A549 (cell line): ENCODE measurements around the gene TAF4. TPM values are rescaled to one million over a fixed set of nuclear protein-coding genes. Genes with fewer than 3 reads are reported as not detected.

Source experiments
- ATAC-seq, 2 experiments: fragments of 200-7000 bp in 1 of 2; fragments of >200 bp in 1 of 2; cut with Nextera tagmentation in 1 of 2; cut with Tn5 transposase in 1 of 2; 3 replicates each; pipeline versions ENCODE4 v1.8.0 to v1.9.1; 2018 to 2020; ENCODE audit warnings: mild to moderate bottlenecking in 1 of 2, moderate library complexity in 1 of 2
- CTCF ChIA-PET: fragments of 300-600 bp; sonication (Branson Sonifier 250); formaldehyde crosslinking; extraction: SDS; loops from one replicate; lab custom pipeline; 2021; ENCODE audit warnings: antibody characterized with exemption, inconsistent platforms; lab: Yijun Ruan, JAX
- POLR2A ChIA-PET: fragments of 350-600 bp; formaldehyde crosslinking; extraction: SDS; loops from one replicate; lab custom pipeline; 2021; ENCODE audit warnings: antibody characterized with exemption, inconsistent platforms; lab: Yijun Ruan, JAX
- DNase-seq, 2 experiments: peaks; one replicate each; pipeline versions ENCODE4 v3.0.0 to v3.0.0-alpha.2; 2011 to 2016; ENCODE audit warnings: low read depth in 1 of 2, low spot score in 1 of 2
- FAIRE-seq: peaks from 2 replicates; lab custom pipeline; 2011; peaks lifted over from hg19 to GRCh38; lab: Jason Lieb, UNC
- H3K27ac ChIP-seq, 2 experiments: fragments of >200 bp; sonication (Bioruptor Twin); formaldehyde crosslinking; 3 replicates each; pipeline ENCODE4 v1.5.1; 2016 to 2017
- H3K4me1 ChIP-seq: fragments of >200 bp; sonication (Bioruptor Twin); formaldehyde crosslinking; 3 replicates; pipeline ENCODE4 v1.6.1; 2016
- H3K4me2 ChIP-seq: fragments of >200 bp; sonication (Bioruptor Twin); formaldehyde crosslinking; 3 replicates; pipeline ENCODE4 v1.6.1; 2016
- H3K4me3 ChIP-seq: fragments of >200 bp; sonication (Bioruptor Twin); formaldehyde crosslinking; 3 replicates; pipeline ENCODE4 v1.5.1; 2016
- H3K9me3 ChIP-seq: fragments of >200 bp; sonication (Bioruptor Twin); formaldehyde crosslinking; 3 replicates; pipeline ENCODE4 v1.6.1; 2016
- ATOH8 ChIP-seq: fragments of 250-450 bp; sonication (Bioruptor Pico); IDR thresholded peaks from 2 replicates; pipeline ENCODE4 v1.5.0; 2020; ENCODE audit warnings: low read depth, mild to moderate bottlenecking, moderate library complexity
- BCL3 ChIP-seq: fragments of >200 bp; sonication (Bioruptor Twin); formaldehyde crosslinking; IDR thresholded peaks from 3 replicates; pipeline ENCODE4 v1.6.1; 2016
- BHLHE40 ChIP-seq: IDR thresholded peaks from 2 replicates; pipeline ENCODE4 v1.6.1; 2012; ENCODE audit warnings: low read depth, low read length, inconsistent platforms
- CEBPB ChIP-seq, 2 experiments: fragments of >200 bp in 1 of 2; sonication (Bioruptor Twin) in 1 of 2; formaldehyde crosslinking in 1 of 2; IDR thresholded peaks; 2 replicates each; pipeline ENCODE4 v1.6.1; 2012 to 2016
- GATA3 ChIP-seq: IDR thresholded peaks from 2 replicates; pipeline ENCODE4 v1.6.1; 2012; ENCODE audit warnings: borderline replicate concordance
- HES2 ChIP-seq: fragments of >200 bp; sonication (Bioruptor Twin); formaldehyde crosslinking; IDR thresholded peaks from 2 replicates; pipeline ENCODE4 v1.6.1; 2016
- HMGXB4 ChIP-seq: fragments of 250-450 bp; sonication (Bioruptor Pico); IDR thresholded peaks from 2 replicates; pipeline ENCODE4 v1.5.0; 2021; ENCODE audit warnings: mild to moderate bottlenecking, moderate library complexity, borderline replicate concordance
- HOXB13 ChIP-seq: fragments of 250-450 bp; sonication (Bioruptor Pico); IDR thresholded peaks from 2 replicates; pipeline ENCODE4 v1.5.0; 2020; ENCODE audit warnings: low read depth, mild to moderate bottlenecking, moderate library complexity
- MAFK ChIP-seq: fragments of 450-650 bp; IDR thresholded peaks from 2 replicates; pipeline ENCODE4 v1.6.1; 2014; ENCODE audit not compliant: partially characterized antibody
- MYC ChIP-seq: IDR thresholded peaks from 2 replicates; pipeline ENCODE4 v1.6.1; 2012; ENCODE audit warnings: mild to moderate bottlenecking, inconsistent platforms, low read length, improper control_type of control experiment, borderline replicate concordance
- NFE2L2 ChIP-seq: fragments of 150-350 bp; conservative IDR thresholded peaks from 2 replicates; pipeline ENCODE4 v1.6.1; 2014; ENCODE audit warnings: low read length
- NR3C1 ChIP-seq: fragments of >200 bp; sonication (Bioruptor Twin); formaldehyde crosslinking; IDR thresholded peaks from 3 replicates; pipeline ENCODE4 v1.6.1; 2017
- PBX3 ChIP-seq: IDR thresholded peaks from 2 replicates; pipeline ENCODE4 v1.6.1; 2012
- PHF8 ChIP-seq: fragments of 200-600 bp; sonication (generic); IDR thresholded peaks from 2 replicates; pipeline ENCODE4 v1.6.1; 2016; ENCODE audit warnings: low read depth, mild to moderate bottlenecking, antibody characterized with exemption, moderate library complexity, borderline replicate concordance
- POLR2A ChIP-seq: IDR thresholded peaks from 2 replicates; pipeline ENCODE4 v1.6.1; 2012; ENCODE audit warnings: mild to moderate bottlenecking, low read length
- POLR2AphosphoS2 ChIP-seq: conservative IDR thresholded peaks from 2 replicates; pipeline ENCODE4 v1.6.1; 2012; ENCODE audit warnings: low read length, improper control_type of control experiment, inconsistent platforms
- REST ChIP-seq: fragments of 200-600 bp; sonication (generic); IDR thresholded peaks from 2 replicates; pipeline ENCODE4 v1.6.1; 2016; ENCODE audit warnings: antibody characterized with exemption, mild to moderate bottlenecking, moderate library complexity
- WGBS: methylation state at CpG from one replicate; pipeline ENCODE4 v1.1.6; 2017; ENCODE audit errors: missing lambda C conversion rate; 5-methylcytosine and 5-hydroxymethylcytosine counted together
- polyA plus RNA-seq, 4 experiments: library from polyadenylated mRNA; depleted of rRNA in 3 of 4; stranded (reverse); fragments of >200 nt; fragmentation: RNase III in 1 of 4; extraction: RNeasy Plus Mini Kit Qiagen cat#74134 plus additional on column Dnase treatment in 1 of 4; gene quantifications; 2 replicates in 3 of 4; 3 replicates in 1 of 4; pipeline ENCODE4 v1.2.3, GENCODE V29; 2011 to 2017

Gene TAF4
- polyA plus RNA-seq, 2 of the 4 experiments (the other 2 are of a cell fraction): 6.1 to 11.0 TPM

GRCh38 chr20:62069741-62070216 is 4.1 kb upstream of the TAF4 start:
- ChIA-PET CTCF (interaction anchor here (1.1 to 1.4 kb wide), 2 partner anchors 68 to 87 kb away, joined by 3 read pairs; no protein-coding TSS in a partner anchor), POLR2A (interaction anchor here (0.5 kb wide), 1 partner anchor 317 kb away, joined by 3 read pairs; the partner anchor contains the start of gene RPS21)
- ATAC-seq (no peak), DNase-seq (no peak), FAIRE-seq (no peak)
- Histone ChIP-seq H3K4me2 (no peak overlapping the region), H3K27ac (no peak overlapping the region), H3K4me3 (no peak overlapping the region), H3K9me3 (peaks cover 33% of the 10 kb centered on the region), H3K4me1 (peaks cover 6% of the 10 kb centered on the region; the same call in 2 of the 3 replicates)
- TF ChIP-seq POLR2AphosphoS2: no peak
- no peak for TF ChIP-seq NFE2L2
- TF ChIP-seq HOXB13 (CRISPR knock-in tag): no peak
- TF ChIP-seq ATOH8 (CRISPR knock-in tag): no peak
- no peak for TF ChIP-seq BHLHE40
- no peak for TF ChIP-seq GATA3
- no peak for TF ChIP-seq NR3C1
- TF ChIP-seq PBX3: no peak
- TF ChIP-seq BCL3: no peak
- TF ChIP-seq POLR2A: no peak
- no peak for TF ChIP-seq MAFK
- no peak for TF ChIP-seq HMGXB4 (CRISPR knock-in tag)
- TF ChIP-seq CEBPB (IDR thresholded peaks at IDR 0.05): no peak
- no peak for TF ChIP-seq REST
- no peak for TF ChIP-seq PHF8
- no peak for TF ChIP-seq MYC
- TF ChIP-seq HES2: no peak
- WGBS: 73% methylated on average over 11 of the region's 11 CpGs

GRCh38 chr20:62068997-62069396 is 3.3 kb upstream of the TAF4 start:
- POLR2A ChIA-PET: no interaction called here
- H3K4me1 ChIP-seq: peaks cover 11% of the 10 kb centered on the region
- CTCF ChIA-PET: interaction anchor here (1.1 to 1.2 kb wide), 2 partner anchors 52 to 68 kb away, joined by 3 read pairs; no protein-coding TSS in a partner anchor
- DNase-seq: no peak
- FAIRE-seq: no peak
- H3K9me3 ChIP-seq: peaks cover 27% of the 10 kb centered on the region
- no peak for TF ChIP-seq GATA3
- no peak for TF ChIP-seq MYC
- ATAC-seq: 0 out of 6 replicates have a peak, but pooled peaks of 1 of the 2 experiments have one; percentile 13
- H3K4me2 ChIP-seq: no peak overlapping the region
- WGBS: 76% methylated on average over 7 of the region's 7 CpGs
- H3K4me3 ChIP-seq: no peak overlapping the region
- no peak overlapping the region for H3K27ac ChIP-seq
